CD1c-positive myeloid dendritic cell (primary cell): ENCODE measurements around the gene ABCC10.

ENCODE experiments used
- DNase-seq: peaks from one replicate; pipeline ENCODE4 v3.0.0-alpha.2; 2016; ENCODE audit errors: extremely low spot score

Gene ABCC10

GRCh38 chr6:43468240-43468639, 40.9 kb downstream of the ABCC10 start:
- DNase-seq: no peak

GRCh38 chr6:43468748-43469681, 41.7 kb downstream of the ABCC10 start:
- no peak for DNase-seq

- DNase-seq: no peak
These were observed 42.6 kb downstream of the ABCC10 start for GRCh38 chr6:43469947-43470346.

- no peak for DNase-seq
These were observed 44.1 kb downstream of the ABCC10 start for GRCh38 chr6:43471399-43471798.

DNA sequence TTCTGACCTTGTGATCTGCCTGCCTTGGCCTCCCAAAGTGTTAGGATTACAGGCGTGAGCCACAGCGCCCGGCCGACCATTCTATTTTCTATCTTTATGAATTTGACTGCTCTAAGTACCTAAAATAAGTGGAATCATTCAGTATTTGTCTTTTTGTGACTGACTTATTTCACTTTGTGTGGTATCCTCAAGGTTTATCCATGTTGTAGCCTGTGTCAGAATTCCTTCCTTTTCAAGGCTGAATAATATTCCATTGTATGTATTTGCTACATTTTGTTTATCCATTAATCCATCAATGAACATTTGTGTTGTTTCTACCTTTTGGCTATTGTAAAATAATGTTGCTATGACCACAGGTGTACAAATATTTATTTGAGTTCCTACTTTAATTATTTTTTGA, 45.2 kb downstream of the ABCC10 start:
- no peak for DNase-seq

DNA sequence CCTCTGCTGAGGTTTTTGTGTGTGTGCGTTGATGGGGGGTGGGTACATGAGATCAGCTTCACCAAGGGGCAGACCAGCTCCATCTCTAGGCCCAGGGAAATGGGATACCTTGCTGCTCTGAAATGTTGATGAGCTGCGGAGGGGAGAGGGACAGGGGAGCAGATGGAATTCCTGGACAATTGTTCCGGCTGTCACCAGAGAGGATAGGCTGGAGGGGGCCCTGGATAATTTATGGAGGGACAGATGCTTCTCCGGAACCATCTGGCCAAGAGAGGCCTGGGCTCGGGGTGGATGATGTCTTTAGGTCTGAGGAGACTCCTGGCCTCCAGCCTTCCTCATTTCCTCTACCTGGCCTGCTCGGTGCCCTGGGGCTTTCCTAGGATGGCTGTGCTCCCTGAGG, 48.2 kb downstream of the ABCC10 start:
- no peak for DNase-seq

DNA sequence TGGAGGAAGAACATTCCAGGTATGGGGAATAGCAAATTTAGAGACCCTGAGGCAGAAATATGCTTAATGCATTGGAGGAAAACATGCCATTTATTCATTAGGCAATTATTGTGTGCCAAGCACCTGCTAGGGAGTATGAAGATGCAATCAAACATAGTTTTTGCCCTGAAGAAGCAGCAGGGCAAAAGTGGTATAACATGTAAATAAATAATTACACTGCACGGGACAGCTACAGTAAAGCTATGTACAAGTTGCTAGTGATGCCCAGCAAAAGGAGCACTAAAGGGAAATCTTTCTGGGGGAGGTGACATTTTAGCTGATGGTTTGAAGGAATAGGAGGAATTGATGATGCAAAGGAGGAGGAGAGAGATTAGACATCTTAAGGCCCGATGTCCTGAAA, 49.4 kb downstream of the ABCC10 start:
- peak; percentile 5 for DNase-seq

- DNase-seq: peak; percentile 93
These were observed 50.1 kb downstream of the ABCC10 start, which contains the start of gene TJAP1 for GRCh38 chr6:43477235-43478007. TJAP1 (plus strand) TSS chr6:43477570; CDS start chr6:43499002, 21,432 bp downstream.

GRCh38 chr6:43478008-43478372, 50.6 kb downstream of the ABCC10 start:
- DNase-seq: no peak

GRCh38 chr6:43481075-43481474, 53.7 kb downstream of the ABCC10 start:
- DNase-seq: no peak

DNA sequence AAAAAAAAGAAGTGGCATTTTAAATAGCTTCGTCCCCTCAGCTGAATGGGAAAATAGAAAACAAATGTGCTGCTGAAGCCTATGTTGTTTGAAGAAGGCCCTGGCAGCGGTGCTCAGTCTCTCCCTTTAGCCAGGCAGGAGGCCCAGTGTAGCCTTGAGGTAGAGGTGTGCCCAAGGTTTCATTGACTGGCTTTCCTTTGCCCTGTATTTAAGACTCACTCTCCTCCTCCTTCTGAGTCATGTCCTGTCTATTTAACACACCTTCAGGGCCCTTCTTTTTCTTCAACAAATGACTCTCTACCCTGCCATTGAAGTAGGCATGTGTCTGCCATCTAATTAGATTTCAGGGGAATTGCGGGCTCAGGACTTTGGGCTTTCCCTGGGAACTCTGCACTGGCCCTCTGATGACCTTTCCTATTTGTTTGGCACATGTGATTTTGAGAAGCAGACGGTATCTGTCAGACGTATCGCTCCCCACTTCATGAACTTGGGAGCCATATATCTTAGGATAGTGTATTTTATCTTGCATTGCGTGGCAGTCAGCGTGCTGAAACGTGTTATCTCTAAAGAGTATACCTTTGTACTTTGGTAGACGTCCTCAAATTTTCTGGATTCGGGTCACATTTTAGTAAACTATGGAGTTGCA, 54.4 kb downstream of the ABCC10 start:
- DNase-seq: no peak

GRCh38 chr6:43488667-43489276, 61.4 kb downstream of the ABCC10 start:
- DNase-seq: no peak

DNA sequence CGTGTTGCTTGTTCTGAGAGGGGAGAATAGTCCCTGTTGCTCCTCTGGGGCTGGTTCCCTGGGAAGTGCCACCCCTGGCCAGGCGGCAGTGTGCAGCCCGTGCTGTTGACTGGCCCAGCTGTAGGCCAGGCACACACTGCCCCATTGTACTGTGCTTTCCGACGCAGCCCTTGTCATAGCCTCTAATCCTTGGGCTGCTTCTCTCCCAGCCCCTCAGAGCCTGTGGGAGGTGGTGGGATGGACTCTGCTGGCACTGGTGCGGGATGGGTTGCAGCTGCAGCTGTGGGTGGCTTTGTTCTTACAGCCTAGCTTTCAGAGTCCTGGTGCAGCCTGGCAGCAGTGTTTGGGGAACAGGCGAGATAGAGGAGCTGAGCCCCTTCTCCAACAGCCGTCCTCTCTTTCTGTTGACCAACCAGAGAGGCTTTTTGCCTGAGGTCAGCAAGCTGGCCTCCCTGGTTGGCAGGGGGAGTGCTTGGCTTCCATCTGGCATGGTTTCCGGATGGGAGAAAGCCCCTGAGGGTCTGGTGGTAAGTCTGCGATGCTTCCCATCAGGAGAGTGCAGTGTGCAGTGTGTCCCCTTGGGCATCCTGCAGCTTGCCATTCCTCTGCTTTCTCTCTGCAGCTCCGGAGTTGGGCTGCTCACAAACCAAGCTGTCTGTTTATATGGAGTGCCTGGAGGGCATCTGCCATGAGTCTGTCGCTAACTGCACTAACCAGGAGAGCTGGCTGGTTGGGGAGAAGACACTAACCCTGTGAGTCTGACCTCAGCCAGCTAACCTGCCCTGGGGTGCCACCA, 62.1 kb downstream of the ABCC10 start:
- no peak for DNase-seq

GRCh38 chr6:43490523-43490939, 63.2 kb downstream of the ABCC10 start:
- DNase-seq: no peak

DNA sequence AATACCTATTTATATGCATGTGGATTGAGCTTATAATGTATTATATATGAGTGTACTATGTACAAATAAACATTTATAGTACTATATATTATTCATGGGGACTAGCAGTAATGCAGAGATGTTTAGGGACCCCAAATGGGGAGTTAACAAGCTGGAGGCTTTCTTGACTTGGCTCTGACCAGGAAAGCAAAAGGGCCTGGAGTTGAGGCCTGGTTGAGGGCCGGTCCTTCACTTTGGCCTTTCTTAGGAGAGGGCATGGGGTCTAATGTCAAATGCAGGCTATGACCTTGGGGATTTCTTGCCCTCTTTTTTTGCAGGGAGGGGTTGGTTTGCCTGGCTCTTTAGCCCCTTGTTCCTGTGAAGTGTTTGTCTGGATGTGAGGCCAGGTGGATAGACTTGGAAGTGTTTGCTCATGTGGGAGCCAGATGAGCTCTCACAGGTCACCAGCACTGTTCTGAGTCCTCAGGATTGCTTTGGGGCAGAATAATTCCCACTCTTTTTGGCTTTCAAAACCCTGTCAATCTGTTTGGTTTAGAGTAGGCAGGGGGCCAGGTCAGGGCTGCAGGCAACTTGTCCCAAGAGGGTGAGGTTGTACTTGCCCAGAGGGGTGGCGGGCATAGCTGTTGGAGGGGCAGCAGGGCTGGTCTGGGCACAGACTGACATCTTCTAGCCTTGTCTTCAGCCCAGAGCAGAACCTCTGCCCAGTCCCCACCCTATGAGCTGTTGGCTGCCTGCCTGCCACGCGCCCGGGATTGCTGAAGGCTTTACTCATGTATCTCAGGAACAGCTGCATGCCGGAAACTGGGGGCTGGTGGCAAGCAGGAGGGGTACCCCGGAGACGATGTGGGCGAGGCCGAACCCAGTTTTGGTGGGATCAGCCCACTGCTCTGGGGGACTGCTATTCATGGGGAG, 64.7 kb downstream of the ABCC10 start:
- DNase-seq: no peak

DNA sequence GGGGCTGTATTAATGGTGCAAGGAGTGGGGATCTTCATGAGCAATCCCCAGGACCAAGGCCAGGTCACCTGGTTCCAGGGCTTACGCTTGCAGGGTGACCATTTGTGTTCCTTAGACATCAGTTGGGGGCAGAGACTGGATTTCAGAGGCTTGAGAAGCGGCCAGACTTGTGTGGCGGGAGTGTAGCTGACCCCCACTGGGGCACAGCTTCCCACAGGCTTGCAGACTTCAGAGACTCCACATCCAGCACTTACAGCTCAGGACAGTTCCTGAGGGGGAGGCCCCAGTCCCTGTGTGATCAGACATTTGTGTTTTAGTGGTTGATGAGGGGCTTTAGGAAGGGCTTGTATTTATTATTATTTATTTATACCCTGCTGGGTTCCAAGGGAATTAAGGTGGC, 65.3 kb downstream of the ABCC10 start:
- no peak for DNase-seq

GRCh38 chr6:43493230-43493629, 65.9 kb downstream of the ABCC10 start:
- no peak for DNase-seq

GRCh38 chr6:43493833-43494232, 66.5 kb downstream of the ABCC10 start:
- no peak for DNase-seq

GRCh38 chr6:43494321-43494720, 67.0 kb downstream of the ABCC10 start:
- no peak for DNase-seq

DNA sequence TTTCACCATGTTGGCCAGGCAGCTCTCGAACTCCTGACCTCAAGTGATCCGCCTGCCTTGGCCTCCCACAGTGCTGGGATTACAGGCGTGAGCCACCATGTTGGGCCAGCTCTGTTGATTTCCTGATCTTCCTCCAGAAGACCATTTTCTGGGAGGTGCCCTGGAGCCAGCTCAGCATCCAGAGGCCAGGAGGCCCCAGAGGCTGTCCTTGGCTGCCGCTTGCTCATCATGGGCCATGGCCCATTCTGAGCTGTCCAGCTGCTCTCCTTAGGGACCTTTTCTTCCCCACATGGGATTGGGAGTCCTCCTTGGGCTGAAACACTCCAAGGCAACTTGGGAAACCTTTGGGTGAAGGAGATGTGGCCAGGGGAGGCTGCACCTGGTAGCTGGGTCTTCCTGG, 67.4 kb downstream of the ABCC10 start:
- no peak for DNase-seq
